Colonic mucosa (tissue), 4 donors: ENCODE data around the gene ATF4. TPM values are rescaled to one million over a fixed set of nuclear protein-coding genes. Genes with fewer than 3 reads are reported as not detected.

ENCODE experiments used
- DNase-seq: peaks from one replicate; pipeline ENCODE4 v3.0.0-alpha.2; 2020
- H3K27ac ChIP-seq: fragments of 200-600 bp; one replicate; pipeline ENCODE4 v1.8.0; 2021
- H3K27me3 ChIP-seq: fragments of 200-600 bp; one replicate; pipeline ENCODE4 v1.8.0; 2021
- H3K36me3 ChIP-seq: fragments of 200-600 bp; one replicate; pipeline ENCODE4 v1.8.0; 2021
- H3K4me1 ChIP-seq: fragments of 200-600 bp; one replicate; pipeline ENCODE4 v1.8.0; 2021; ENCODE audit warnings: mild to moderate bottlenecking
- H3K4me3 ChIP-seq: fragments of 200-600 bp; one replicate; pipeline ENCODE4 v1.8.0; 2021
- H3K9ac ChIP-seq, 2 donors: one replicate each; pipeline ENCODE4 v1.7.0; 2013; ENCODE audit warnings: control low read depth in 2 of 2, low read depth in 2 of 2, low read length in 2 of 2
- H3K9me3 ChIP-seq: fragments of 200-600 bp; one replicate; pipeline ENCODE4 v1.8.0; 2021
- CTCF ChIP-seq: fragments of 200-600 bp; IDR thresholded peaks from one replicate; pipeline ENCODE4 v1.8.0; 2022; ENCODE audit warnings: antibody characterized with exemption, mild to moderate bottlenecking
- intact Hi-C: fragments of 100-400 bp; cut with DNase I; formaldehyde crosslinking; loops from one replicate; pipeline ENCODE4 v1.14.1; 2022
- total RNA-seq, 2 donors: library from RNA; stranded (reverse); fragmentation: NEBNext Ultra II Directional in 1 of 2; extraction: Animal tissue kit (Norgen Biotek cat#: 25700) in 1 of 2; gene quantifications; one replicate each; pipeline ENCODE4 v1.2.1, GENCODE V29; 2021
- donor health status: healthy.
- donor health status: DM: no; HTN: no; CAD: no.
- donor health status: DM: no; HTN: no; CAD: no.

ATF4 gene
- total RNA-seq, 2 donors from 2014 or later: 279 to 302 TPM

GRCh38 chr22:39513791-39514190, 6.6 kb upstream of the ATF4 start:
- H3K4me3 ChIP-seq: no peak overlapping the region
- H3K9ac ChIP-seq: no peak overlapping the region
- intact Hi-C loops: no loop called here
- no peak for TF ChIP-seq CTCF
- H3K9me3 ChIP-seq: no peaks in the 10 kb centered on the region
- H3K4me1 ChIP-seq: peaks cover 2% of the 10 kb centered on the region
- H3K27me3 ChIP-seq: no peaks in the 10 kb centered on the region
- no peak overlapping the region for H3K27ac ChIP-seq
- DNase-seq: no peak
- peaks cover 12% of the 10 kb centered on the region for H3K36me3 ChIP-seq

- intact Hi-C loops: no loop called here
- DNase-seq: peak; percentile 74
- no peaks in the 10 kb centered on the region for H3K9me3 ChIP-seq
- peaks cover 5% of the 10 kb centered on the region for H3K4me1 ChIP-seq
- H3K4me3 ChIP-seq: no peak overlapping the region
- no peak overlapping the region for H3K27ac ChIP-seq
- H3K36me3 ChIP-seq: peaks cover 12% of the 10 kb centered on the region
- H3K9ac ChIP-seq: no peak overlapping the region
- peak; percentile 61 for TF ChIP-seq CTCF
- H3K27me3 ChIP-seq: no peaks in the 10 kb centered on the region
These were observed 5.9 kb upstream of the ATF4 start for GRCh38 chr22:39514373-39514973.

GRCh38 chr22:39515266-39516050, 4.9 kb upstream of the ATF4 start:
- no peak for TF ChIP-seq CTCF
- H3K27me3 ChIP-seq: no peaks in the 10 kb centered on the region
- no peak overlapping the region for H3K27ac ChIP-seq
- no peak overlapping the region for H3K4me3 ChIP-seq
- DNase-seq: no peak
- intact Hi-C loops: loop anchor here (5.0 kb wide), 1 partner anchor 118 kb away; the partner anchor contains the start of gene TAB1
- peaks cover 12% of the 10 kb centered on the region for H3K36me3 ChIP-seq
- no peaks in the 10 kb centered on the region for H3K9me3 ChIP-seq
- no peak overlapping the region for H3K9ac ChIP-seq
- H3K4me1 ChIP-seq: peaks cover 5% of the 10 kb centered on the region

GRCh38 chr22:39517470-39517869, 2.9 kb upstream of the ATF4 start:
- Histone ChIP-seq H3K27me3 (no peaks in the 10 kb centered on the region), H3K36me3 (peaks cover 6% of the 10 kb centered on the region), H3K4me1 (peaks cover 5% of the 10 kb centered on the region), H3K4me3 (no peak overlapping the region), H3K27ac (no peak overlapping the region), H3K9me3 (no peaks in the 10 kb centered on the region), H3K9ac (no peak overlapping the region)
- intact Hi-C loops: loop anchor here (5.0 kb wide), 1 partner anchor 120 kb away; the partner anchor contains the start of gene TAB1
- DNase-seq: no peak
- TF ChIP-seq CTCF: no peak

GRCh38 chr22:39518144-39518786, 2.1 kb upstream of the ATF4 start:
- H3K27ac ChIP-seq: peak overlapping the region; percentile 96
- intact Hi-C loops: loop anchor here (5.0 kb wide), 1 partner anchor 121 kb away; the partner anchor contains the start of gene TAB1
- no peaks in the 10 kb centered on the region for H3K9me3 ChIP-seq
- H3K4me3 ChIP-seq: no peak overlapping the region
- no peak for DNase-seq
- H3K9ac ChIP-seq: peak overlapping the region in 1 of 2 donors; percentile 96
- peaks cover 4% of the 10 kb centered on the region for H3K36me3 ChIP-seq
- no peak for TF ChIP-seq CTCF
- no peaks in the 10 kb centered on the region for H3K27me3 ChIP-seq
- peaks cover 7% of the 10 kb centered on the region for H3K4me1 ChIP-seq
